NCI-H146 treated with DMSO at 0.1 percent for 48 hours (cell line): ENCODE data around the gene C5AR1.
"Not testable (repeated sequence)": the region's sequence is repeated elsewhere in the genome, so short reads cannot be mapped to it uniquely, and the experiment has no call there.

Source experiments
- DNase-seq: peaks from one replicate; lab custom pipeline; 2025; ENCODE audit not compliant: unreplicated experiment; lab: John Stamatoyannopoulos, UW

C5AR1 gene

GRCh38 chr19:47331490-47331889, 21.8 kb downstream of the C5AR1 start:
- DNase-seq, result no peak

- DNase-seq, result no peak
These were observed 22.4 kb downstream of the C5AR1 start, which contains the start of gene C5AR2 for GRCh38 chr19:47331931-47332547. Gene C5AR2 (plus strand): TSS chr19:47332175. CDS start chr19:47340800, 8,625 bp downstream.

DNA sequence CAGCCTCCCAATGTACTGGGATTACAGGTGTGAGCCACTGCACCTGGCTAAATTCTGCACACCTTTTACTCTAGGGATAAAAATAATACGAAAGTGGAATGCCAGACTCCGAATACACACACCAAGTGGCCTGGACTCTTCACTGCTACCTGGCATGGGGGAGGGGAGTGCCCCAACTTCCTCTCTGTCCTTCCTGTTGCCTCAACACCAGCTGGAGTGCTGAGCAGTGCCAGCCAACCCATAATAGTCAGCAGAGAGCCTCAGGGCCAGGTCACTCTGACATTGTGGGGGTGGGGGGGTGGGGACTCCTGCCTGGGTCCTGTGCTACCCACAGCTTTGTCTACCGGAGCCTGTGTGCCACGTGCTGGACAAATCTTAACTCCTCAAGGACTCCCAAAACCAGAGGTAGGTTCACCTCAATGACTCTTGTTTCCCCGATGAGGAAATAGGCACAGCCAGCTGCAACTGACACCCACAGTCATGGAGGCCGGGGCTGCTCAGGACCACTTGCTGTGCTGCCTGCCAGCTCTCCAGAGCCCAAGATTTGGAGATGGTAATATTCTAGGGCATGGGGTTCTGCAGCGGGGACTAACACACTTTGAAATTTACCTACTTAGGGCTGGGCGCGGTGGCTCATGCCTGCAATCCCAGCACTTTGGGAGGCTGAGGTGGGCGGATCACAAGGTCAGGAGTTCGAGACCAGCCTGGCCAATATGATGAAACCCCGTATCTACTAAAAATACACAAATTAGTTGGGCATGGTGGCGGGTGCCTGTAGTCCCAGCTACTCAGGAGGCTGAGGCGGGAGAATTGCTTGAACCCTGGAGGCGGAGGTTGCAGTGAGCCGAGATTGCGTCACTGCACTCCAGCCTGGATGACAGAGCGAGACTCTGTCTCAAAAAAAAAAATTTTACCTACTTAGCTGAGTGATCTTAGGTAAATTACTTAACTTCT, 27.4 kb downstream of the C5AR1 start:
- DNase-seq, result peak; percentile 22

DNA sequence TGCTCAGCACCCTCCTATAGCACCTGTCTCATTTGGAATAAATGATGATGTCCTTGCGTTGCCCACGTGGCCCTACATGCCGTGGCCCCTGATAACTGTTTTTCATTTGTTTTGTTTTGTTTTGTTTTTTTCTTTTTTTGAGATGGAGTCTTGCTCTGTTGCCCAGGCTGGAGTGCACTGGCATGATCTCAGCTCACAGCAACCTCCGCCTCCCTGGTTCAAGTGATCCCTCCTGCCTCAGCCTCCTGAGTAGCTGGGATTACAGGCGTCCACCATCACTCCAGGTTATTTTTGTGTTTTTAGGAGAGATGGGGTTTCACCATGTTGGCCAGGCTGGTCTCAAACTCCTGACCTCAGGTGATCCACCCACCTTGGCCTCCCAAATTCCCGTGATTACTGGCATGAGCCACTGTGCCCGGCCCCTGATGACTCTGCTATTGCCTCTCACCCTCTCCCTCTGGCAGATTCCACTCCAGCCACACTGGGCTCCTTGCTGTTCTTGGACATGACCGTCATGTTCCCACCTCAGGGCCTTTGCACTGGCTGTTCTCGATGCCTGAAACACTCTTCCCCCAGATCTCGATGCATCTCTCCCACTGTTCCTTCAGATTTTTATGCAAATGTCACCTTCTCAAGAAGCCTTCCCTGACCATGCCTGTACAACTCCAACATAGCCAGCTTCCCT, 29.7 kb downstream of the C5AR1 start:
- DNase-seq, result no peak

DNA sequence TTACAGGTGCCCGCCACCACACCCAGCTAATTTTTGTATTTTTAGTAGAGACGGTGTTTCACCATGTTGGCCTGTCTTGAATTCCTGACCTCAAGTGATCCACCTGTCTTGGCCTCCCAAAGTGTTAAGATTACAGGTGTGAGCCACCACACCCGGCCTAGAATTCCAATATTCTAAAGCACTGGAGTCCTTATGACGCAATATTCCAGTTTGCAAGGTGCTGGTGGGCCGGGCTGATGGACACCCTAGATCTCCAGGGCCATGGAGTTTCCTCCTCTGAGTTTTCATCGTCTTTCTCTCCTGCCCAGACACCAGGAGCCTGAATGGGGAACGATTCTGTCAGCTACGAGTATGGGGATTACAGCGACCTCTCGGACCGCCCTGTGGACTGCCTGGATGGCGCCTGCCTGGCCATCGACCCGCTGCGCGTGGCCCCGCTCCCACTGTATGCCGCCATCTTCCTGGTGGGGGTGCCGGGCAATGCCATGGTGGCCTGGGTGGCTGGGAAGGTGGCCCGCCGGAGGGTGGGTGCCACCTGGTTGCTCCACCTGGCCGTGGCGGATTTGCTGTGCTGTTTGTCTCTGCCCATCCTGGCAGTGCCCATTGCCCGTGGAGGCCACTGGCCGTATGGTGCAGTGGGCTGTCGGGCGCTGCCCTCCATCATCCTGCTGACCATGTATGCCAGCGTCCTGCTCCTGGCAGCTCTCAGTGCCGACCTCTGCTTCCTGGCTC, 31.0 kb downstream of the C5AR1 start:
- DNase-seq, result no peak

- DNase-seq, result no peak
These were observed 32.1 kb downstream of the C5AR1 start for GRCh38 chr19:47341734-47342133.

- DNase-seq, result no peak
These were observed 33.6 kb downstream of the C5AR1 start for GRCh38 chr19:47343194-47343802.

DNA sequence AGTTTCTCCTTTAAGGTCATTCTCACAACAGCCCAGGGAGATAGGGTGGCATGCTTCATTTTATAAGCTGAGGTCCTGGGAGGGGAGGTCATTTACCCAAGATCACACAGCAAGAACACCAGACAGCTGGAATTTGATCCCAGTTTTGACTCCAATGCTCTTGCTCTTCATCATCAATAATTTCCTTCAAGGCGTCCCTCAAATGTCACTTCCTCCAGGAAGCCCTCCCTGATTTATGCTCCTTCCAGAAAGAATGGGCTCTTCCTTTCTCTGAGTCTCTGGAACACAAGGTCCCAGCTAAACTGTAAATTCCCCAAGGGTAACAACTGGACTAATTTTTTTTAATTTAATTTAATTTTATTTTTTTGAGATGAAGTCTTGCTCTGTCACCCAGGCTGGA, 34.8 kb downstream of the C5AR1 start:
- DNase-seq, result no peak

- not testable (repeated sequence) for DNase-seq
These were observed 36.4 kb downstream of the C5AR1 start for GRCh38 chr19:47346024-47346423.

DNA sequence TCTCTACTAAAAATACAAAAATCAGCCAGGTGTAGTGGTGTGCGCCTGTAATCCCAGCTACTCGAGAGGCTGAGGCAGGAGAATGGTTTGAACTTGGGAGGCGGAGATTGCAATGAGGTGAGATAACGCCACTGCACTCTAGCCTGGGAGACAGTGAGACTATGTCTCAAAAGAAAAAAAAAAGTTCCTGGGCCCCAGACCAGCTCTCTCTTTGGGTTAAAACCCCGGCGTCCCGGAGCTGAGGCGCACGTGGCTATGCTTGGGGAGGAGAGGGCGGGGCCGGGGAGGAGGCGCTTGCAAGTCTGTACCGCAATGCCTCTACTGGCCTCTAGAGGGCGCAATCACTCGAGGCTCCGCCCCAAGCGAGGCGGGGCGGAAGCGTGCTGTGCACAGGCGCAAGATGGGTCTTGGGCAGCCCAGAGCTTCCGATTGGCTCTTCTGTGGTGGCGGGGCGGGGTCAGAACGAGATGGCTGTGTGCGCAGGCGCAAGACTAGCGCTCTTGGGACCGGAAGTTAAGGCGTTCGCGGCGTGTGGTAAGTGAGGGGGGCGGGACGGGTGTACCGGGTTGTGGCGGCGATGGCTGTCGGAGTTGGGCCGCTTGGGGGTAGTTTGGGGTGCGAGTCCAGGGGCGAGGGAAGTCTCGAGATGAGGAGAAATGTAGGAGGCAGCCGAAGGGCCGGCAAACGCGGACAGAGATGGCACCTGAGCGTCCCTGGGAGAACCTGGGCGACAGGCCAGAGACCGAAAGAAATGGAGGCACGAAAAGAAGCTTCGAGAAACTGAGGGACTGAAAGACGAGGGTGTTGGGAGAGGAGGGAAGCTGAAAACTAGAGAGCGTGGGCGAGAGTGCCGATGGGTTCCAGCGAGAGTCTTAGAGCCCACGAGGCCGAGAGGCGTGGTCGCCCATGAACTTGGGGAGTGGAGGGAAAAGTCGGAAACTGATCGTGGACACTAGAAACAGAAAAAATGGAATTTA, 39.4 kb downstream of the C5AR1 start, which contains the start of gene DHX34:
Gene DHX34, plus strand, starts transcription at position 497 of the 977 bp plus-strand sequence. CDS start 3,716 bp downstream, outside the sequence.
- DNase-seq, result peak; percentile 98

- DNase-seq, result no peak
These were observed 41.0 kb downstream of the C5AR1 start for GRCh38 chr19:47350630-47351029.

GRCh38 chr19:47351548-47351947, 41.9 kb downstream of the C5AR1 start:
- no peak for DNase-seq

DNA sequence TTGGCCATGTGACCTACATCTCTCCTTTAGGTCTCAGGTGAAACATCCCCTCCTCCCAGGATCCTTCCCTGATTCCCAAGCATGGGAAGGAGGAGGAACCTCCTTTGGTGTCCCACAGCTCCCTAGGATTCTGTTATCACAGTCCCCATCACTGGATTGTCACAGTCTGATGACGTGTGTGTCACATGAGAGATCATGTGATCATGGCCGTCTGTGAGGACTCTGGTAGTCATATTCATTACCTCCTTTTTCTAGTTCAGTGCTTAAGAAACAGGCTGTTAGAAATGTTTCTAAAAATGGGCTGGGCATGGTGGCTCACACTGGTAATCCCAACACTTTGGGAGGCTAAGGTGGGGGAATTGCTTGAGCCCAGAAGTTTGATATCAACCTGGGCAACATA, 42.4 kb downstream of the C5AR1 start:
- no peak for DNase-seq

DNA sequence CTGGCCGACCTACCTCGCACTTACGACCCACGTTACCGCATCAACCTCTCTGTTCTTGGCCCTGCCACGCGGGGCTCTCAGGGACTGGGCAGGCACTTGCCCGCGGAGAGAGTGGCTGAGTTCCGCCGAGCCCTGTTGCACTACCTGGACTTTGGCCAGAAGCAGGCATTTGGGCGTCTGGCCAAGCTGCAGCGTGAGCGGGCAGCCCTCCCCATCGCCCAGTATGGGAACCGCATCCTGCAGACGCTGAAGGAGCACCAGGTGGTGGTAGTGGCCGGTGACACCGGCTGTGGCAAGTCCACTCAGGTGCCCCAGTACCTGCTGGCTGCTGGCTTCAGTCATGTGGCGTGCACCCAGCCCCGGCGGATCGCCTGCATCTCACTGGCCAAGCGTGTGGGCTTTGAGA, 43.6 kb downstream of the C5AR1 start:
- no peak for DNase-seq

GRCh38 chr19:47356900-47357299, 47.2 kb downstream of the C5AR1 start:
- no peak for DNase-seq

DNA sequence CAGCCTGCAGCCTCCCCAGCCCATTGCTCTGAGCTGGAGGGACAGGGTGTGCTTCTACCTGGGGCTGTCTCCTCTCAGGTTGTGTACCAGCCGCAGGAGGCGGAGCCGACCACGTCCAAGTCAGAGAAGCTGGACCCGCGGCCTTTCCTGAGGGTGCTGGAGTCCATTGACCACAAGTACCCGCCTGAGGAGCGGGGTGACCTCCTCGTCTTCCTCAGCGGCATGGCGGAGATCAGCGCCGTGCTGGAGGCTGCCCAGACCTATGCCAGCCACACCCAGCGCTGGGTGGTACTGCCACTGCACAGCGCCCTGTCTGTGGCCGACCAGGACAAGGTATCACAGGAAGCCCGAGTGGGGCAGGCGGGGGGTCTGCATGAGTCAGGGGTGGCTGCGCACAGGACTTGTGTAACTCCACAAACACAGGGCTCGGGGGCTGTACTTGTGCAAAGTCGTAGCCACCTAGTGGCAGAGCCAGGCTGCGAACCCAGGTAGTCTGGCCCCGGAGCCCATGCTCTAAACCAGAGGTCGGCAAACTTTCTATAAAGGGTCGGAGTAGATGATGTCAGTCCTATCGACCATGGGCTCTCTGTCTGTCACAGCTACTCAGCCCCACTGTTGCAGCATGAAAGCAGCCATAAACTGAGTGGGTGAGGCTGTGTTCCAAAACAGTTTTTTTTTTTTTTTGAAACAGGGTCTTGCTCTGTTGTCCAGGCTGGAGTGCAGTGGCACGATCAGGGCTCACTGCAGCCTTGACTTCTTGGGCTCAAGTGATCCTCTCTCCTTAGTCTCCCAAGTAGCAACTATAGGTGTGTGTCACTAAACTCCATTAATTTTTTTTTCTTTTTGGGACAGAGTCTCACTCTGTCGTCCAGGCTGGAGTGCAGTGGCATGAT, 48.4 kb downstream of the C5AR1 start:
- DNase-seq, result no peak

GRCh38 chr19:47358936-47359335, 49.3 kb downstream of the C5AR1 start:
- DNase-seq, result no peak

GRCh38 chr19:47362321-47362720, 52.7 kb downstream of the C5AR1 start:
- no peak for DNase-seq
